Embryonic facial prominence (tissue), 1 donor: ENCODE results near the gene MYO18B.

Experiments
- DNase-seq: peaks from one replicate; pipeline ENCODE4 v3.0.0-alpha.2; 2016; ENCODE audit errors: extremely low spot score

The MYO18B gene

DNA sequence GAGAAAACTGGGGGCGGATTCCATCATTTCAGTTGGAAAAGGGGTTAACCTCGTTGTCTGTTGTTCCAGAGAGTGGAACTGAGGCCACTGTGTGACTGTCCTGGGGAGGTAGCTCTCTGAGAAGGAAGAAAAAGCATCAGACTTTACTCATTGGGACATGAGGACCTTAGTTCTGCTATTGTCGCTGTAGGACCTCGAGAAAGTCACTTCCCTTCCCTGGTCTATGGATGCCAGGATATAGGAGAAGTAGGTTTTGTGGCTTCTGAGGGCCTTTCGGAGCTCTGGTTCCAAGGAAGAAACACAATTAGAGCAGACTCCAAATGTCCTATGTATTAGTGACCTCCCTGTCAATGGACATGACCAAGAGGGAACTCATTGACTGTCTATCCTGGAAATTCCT, 6.2 kb downstream of the MYO18B start:
- DNase-seq, result no peak

- no peak for DNase-seq
Measured at GRCh38 chr22:25748704-25749103, 6.7 kb downstream of the MYO18B start.

DNA sequence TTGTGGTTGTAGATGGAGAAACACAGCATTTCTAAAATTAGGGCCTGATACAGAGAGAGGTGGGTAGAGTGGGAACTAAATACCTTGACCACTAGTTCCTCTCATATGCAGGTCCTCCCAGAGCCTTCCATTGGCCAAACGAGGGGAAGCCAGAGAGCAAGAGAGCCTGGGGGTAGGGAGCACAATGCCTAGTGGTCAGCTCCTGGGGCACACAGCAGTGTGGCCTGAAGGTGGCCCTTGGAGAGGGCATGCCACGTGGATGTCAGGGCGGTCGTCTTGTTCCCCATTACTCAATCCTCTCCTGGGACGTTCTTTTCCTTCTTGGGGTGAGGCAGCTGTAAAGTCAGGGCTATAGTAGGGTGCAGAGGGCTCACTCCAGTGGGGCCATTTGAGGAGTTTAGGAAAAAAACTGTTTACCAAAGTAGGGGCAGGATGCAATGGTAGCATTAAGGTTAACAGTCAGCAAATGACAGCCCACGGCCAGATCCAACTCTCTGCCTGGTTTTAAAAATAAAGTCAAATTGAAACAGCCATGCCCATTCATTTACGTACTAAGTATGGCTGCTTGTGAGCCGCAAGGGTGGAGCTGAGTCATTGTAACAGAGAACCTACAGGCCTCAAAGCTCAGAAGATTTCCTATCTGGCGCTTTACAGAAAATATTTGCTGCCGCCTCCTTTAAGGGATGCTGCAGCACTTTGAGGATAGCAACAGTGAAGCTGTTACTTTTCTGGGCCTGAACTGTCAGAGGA, 7.6 kb downstream of the MYO18B start:
- DNase-seq, result no peak

DNA sequence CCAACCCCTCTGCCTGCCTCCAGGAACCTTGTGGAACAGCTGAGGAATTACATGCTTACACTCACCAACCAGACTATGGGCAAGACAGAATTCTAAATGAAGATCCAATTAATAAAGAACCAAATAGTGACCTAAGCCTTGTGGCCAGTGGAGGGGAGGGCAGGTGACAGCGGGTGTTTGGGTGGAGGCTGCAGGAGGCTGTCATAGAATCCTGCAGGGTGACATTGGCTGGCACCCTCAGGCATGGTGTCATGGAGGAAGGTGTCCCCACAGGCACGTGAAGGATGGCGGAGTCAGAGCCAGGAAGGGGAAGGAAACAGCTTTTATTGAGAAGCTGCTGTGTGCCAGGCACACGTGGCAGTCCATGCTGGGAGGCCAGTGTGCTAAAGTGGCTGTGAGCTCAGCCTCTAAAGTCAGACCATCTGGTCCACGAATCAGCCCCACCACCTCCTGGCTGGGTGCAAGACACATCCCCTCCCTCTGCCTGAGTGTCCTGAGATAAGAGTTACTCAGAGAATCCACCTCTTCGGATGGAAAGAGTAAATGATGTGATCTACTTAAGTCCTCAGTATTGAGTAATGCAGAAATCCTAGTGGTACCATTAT, 8.7 kb downstream of the MYO18B start:
- no peak for DNase-seq

GRCh38 chr22:25751174-25751581, 9.2 kb downstream of the MYO18B start:
- no peak for DNase-seq

GRCh38 chr22:25752615-25753214, 10.7 kb downstream of the MYO18B start:
- no peak for DNase-seq

- DNase-seq, result no peak
Measured at GRCh38 chr22:25753252-25753651, 11.3 kb downstream of the MYO18B start.

GRCh38 chr22:25754527-25755202, 12.7 kb downstream of the MYO18B start:
- no peak for DNase-seq

DNA sequence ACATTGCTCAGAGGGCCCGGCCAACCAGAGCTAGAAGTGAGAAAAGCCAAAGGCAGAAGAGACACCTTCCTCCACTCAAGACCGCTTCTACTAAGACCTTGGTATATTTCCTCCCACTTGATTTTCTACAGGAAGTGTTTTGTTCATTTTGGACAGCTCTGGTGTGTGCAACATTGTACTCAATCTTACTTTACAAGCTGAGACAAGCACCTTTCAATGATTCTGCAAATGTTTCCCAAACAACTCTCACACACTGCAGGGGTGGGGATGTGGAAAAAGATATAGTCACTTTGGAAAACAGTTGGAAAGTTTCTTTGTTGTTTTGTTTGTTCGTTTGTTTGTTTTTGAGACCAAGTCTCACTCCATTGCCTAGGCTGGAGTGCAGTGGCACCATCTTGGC, 15.7 kb downstream of the MYO18B start:
- no peak for DNase-seq

- no peak for DNase-seq
Measured at GRCh38 chr22:25758316-25758715, 16.3 kb downstream of the MYO18B start.

DNA sequence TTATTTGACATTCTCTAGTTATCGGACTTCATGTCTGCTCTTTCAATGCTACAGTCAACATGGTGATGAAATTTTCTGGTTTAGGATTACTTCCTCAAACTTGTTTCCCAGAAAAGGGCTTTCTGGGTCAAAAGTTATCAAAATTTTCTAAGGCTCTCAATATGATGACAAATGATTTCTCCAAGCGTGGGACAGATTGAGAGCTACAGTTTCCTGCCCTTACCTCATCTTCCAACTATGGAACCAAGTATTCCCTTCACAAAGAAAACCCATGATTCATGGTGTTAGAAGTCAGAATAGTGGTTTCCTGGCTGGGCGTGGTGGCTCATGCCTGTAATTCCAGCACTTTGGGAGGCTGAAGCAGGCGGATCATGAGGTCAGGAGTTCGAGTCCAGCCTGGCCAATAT, 17.8 kb downstream of the MYO18B start:
- DNase-seq, result no peak

DNA sequence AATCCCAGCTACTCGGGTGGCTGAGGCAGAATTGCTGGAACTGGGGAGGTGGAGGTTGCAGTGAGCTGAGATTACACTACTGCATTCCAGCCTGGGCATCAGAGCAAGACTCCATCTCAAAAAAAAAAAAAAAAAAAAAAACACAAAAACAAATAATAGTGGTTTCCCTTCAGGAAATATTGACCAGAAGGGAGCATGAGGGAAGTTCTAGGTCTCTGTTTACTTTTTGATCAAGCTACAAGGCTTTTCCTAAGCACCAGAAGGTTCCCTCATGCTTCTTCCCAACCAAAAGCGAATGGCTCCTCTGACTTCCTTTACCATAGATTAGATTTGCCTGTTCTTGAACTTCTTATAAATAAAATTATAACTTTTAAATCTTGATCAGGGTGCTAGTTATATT, 18.3 kb downstream of the MYO18B start:
- DNase-seq, result no peak

DNA sequence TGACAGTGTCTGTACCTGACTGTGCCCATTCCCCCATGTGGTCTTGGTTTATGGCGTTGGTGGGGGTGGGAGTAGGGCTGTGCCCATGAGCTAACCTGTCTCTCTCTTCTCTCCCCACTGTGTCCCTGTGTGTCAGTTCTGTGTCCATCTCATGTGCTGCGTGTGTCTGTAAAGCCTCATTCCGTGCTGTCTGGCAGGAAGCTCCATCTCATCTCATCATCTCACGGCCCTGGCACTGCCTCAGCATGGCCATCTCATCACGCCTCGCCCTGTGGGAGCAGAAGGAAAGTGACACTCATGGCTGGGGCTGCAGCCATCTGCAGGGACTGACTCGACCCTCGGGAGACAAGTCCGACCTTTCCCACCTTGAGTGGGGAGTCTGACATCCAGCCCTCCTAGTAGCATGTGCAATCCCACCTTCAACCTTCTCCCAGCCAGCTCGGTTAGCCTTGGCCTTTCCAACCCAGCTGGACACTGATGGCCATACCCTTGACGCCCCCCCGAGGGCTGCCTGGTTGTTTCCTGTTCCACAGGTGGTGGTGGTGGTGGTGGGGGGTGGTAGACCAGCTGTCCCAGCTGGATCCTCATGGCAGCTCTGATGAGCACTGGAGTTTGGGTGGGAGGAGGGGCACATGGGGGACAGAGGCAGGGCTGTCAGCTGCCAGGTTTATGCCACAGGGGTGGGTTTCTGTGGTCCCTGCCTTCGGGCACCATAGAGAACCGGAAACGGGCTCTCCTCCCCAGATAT, 19.0 kb downstream of the MYO18B start:
- DNase-seq, result no peak

GRCh38 chr22:25762147-25762546, 20.2 kb downstream of the MYO18B start:
- no peak for DNase-seq

DNA sequence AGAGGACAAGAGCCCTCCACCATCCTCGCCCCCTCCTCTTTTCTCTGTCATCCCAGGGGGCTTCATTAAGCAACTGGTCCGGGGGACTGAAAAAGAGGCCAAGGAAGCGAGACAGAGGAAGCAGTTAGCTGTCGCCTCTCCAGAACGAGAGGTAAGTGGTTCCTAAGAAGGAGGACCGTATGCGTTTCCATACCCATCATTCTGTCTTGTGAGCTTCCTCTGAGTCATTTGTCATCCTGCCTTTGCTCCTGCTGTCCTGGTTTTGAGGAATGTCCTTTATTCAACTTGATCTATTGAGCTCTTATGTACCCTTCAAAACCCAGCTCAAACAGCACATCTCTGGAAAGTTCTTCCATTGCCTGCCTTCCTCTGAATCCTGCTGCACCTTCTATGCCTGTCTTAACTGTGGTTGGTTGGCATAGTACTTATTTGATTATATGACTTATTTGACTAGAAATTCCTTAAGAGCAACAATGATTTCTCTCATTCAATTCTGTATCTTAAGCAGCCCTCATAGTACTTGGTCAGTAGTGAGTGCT, 21.3 kb downstream of the MYO18B start:
- DNase-seq, result no peak

DNA sequence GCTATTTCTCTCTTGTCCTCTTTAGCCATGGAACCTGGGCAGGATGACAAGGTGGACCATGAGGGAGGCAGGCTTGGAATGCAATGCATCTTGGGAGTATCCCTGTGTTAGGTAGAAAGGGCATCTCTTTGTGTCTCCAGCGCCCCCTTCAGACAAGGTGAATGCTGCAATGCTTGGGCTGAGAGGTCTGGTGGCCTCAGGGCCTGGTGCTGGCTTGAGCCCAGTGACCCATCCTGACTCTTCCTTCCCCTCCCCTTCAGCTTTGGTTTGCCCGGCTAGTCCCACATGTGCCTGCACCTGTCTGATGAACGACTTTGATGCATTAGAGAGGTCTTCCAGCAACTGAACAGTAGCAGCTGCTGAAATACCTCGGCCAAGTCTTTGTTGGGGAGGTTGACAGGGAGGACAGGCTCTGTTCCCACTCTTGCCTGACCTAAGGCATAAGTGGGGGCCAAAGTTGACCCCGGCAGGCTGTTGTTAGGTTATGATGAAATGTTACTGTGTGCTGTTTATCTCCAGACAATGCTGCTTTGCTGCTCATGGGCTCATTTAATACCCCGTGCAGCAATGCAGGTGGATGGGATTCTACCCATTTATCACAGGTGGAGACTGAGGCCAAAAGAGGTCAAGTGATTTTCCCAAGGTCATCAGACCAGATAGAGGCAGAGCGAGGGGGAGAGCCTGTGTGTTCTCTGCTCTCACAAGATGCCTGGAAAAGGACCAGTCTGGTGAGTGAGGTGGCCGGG, 22.5 kb downstream of the MYO18B start:
- DNase-seq, result no peak

GRCh38 chr22:25765016-25765367, 23.0 kb downstream of the MYO18B start:
- DNase-seq, result no peak

DNA sequence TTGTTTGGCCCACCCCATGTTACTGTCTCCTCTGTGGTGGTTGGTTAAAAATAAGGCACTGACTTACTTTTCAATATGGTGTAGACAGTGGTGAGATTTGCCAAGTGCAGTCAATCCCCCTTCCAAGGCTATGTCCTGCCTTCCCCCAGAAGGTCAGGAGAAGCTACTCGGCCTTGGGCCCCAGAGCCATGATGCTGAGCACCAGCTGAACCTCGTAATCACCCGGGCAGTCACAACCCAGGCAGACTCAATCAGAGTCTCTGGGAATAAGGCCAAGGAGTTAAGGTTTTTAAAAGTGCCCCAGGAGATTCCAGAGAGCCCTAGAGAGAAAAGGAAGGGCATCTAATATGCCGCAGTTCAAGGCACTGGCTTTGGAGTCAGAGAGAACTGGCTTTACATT, 23.8 kb downstream of the MYO18B start:
- DNase-seq, result no peak

- DNase-seq, result no peak
Measured at GRCh38 chr22:25766418-25766817, 24.4 kb downstream of the MYO18B start.

DNA sequence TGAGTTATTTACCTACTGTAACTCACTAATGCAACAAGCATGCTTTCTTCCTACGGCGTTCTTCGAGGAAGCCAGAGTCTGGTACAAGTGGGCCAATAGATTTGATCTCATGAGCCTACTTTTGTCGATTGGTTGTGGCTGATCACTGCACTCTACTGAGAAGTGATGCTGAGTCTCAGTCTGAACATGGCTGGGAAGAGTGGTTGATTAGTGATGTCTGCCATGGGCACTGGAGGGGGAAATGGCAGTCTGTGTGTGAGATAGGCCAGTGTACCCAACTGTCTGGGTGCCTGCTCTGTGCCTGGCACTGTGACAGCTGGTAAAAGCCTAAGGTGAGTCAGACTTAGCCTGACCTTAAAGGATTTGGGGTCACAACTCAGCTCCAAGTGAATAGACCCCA, 28.3 kb downstream of the MYO18B start:
- DNase-seq, result no peak

DNA sequence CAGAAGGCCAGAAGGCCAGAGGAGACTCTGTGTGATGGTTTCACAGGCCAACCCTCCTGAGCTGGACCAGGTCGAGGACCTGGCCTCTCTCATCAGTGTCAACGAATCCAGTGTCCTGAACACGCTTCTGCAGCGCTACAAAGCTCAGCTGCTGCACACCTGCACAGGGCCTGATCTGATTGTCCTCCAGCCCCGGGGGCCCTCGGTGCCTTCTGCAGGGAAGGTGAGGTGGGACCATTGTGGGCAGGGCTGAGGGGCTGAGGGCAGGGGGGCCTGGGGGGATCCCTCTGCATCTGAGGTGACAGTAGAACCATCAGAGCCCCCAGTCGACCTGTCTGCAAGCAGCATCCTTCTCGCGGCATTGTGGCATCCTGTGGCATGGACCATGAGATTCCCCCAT, 30.3 kb downstream of the MYO18B start:
- DNase-seq, result no peak
